Heart left ventricle (tissue), 16 donors: ENCODE measurements around the gene CAST. TPM values are rescaled to one million over a fixed set of nuclear protein-coding genes. Genes with fewer than 3 reads are reported as not detected.

ENCODE experiments used
- ATAC-seq, 4 donors: fragments of 200-7000 bp; cut with Tn5 transposase; one replicate each; pipeline ENCODE4 v1.9.1; 2020 to 2022; ENCODE audit warnings: moderate library complexity in 4 of 4, mild to moderate bottlenecking in 3 of 4, moderate number of reproducible peaks in 1 of 4
- DNase-seq, 5 donors: peaks; one replicate each; pipeline ENCODE4 v3.0.0-alpha.2; 2020
- H3K27ac ChIP-seq, 12 donors: fragments of 200-600 bp; sonication (generic) in 4 of 12; one replicate each; pipeline versions ENCODE4 v1.5.0 to v1.8.0; 2016 to 2022; ENCODE audit warnings: mild to moderate bottlenecking in 2 of 12
- H3K27me3 ChIP-seq, 9 donors: fragments of 200-600 bp; sonication (generic) in 2 of 9; one replicate each; pipeline versions ENCODE4 v1.5.1 to v1.8.0; 2016 to 2022; ENCODE audit warnings: mild to moderate bottlenecking in 3 of 9
- H3K36me3 ChIP-seq, 9 donors: fragments of 200-600 bp; sonication (generic) in 2 of 9; one replicate each; pipeline versions ENCODE4 v1.5.0 to v1.8.0; 2018 to 2022; ENCODE audit warnings: mild to moderate bottlenecking in 2 of 9
- H3K4me1 ChIP-seq, 12 donors: fragments of 200-600 bp; sonication (generic) in 4 of 12; one replicate each; pipeline versions ENCODE4 v1.5.0 to v1.8.0; 2016 to 2022; ENCODE audit warnings: mild to moderate bottlenecking in 3 of 12
- H3K4me3 ChIP-seq, 12 donors: fragments of 200-600 bp; sonication (generic) in 4 of 12; one replicate each; pipeline versions ENCODE4 v1.5.0 to v1.8.0; 2017 to 2022; ENCODE audit warnings: mild to moderate bottlenecking in 9 of 12, moderate library complexity in 4 of 12
- H3K9me3 ChIP-seq, 12 donors: fragments of 200-600 bp; sonication (generic) in 4 of 12; one replicate each; pipeline versions ENCODE4 v1.5.0 to v1.8.0; 2016 to 2022; ENCODE audit warnings: mild to moderate bottlenecking in 1 of 12
- POLR2A ChIP-seq, 2 donors: fragments of 450-650 bp; IDR thresholded peaks; one replicate each; pipeline ENCODE4 v1.6.1; 2017; ENCODE audit warnings: antibody characterized with exemption in 2 of 2, mild to moderate bottlenecking in 2 of 2, moderate library complexity in 2 of 2
- WGBS, 4 donors: extraction: QIAGEN DNeasy Blood & Tissue Kit in 2 of 4; methylation state at CpG; one replicate each; pipeline versions ENCODE4 v1.1.5 to v1.1.7; 2013 to 2018; 5-methylcytosine and 5-hydroxymethylcytosine counted together
- intact Hi-C, 10 donors: fragments of 100-400 bp; cut with DNase I; formaldehyde crosslinking; loops; one replicate each; pipeline versions ENCODE4 v1.11.1 to v1.14.2; 2022
- polyA plus RNA-seq, 2 donors: library from polyadenylated mRNA; stranded (reverse); fragments of 200-250 nt; gene quantifications; one replicate each; pipeline ENCODE4 v1.2.3, GENCODE V29; 2013
- total RNA-seq, 9 donors: library from RNA; depleted of rRNA in 2 of 9; stranded (reverse); fragments of >200 nt in 2 of 9; fragmentation: NEBNext Ultra II Directional in 3 of 9; extraction: Animal tissue kit (Norgen Biotek cat#: 25700) in 3 of 9; gene quantifications; one replicate each; pipeline versions ENCODE4 v1.1.0 to v1.2.4, GENCODE V29; 2016 to 2023
- TF ChIP-seq, protein P1 (sequence below), 12 donors: fragments of 200-600 bp; sonication (generic) in 4 of 12; IDR thresholded peaks; one replicate each; pipeline versions ENCODE4 v1.5.0 to v1.8.0; 2018 to 2022; ENCODE audit warnings: antibody characterized with exemption in 12 of 12, mild to moderate bottlenecking in 5 of 12
- donor health status: ischemic (EF 13 %, LVEDD 7.1; RV severe dilation, severe dysfunction).
- donor health status: healthy with polysubstance abuse.
- donor health status: DM: no; HTN: yes; CAD: no.
- donor health status: DM: no; HTN: no; CAD: no.
- donor health status: ischemic (EF 25% LVEDD 6.9; RV normal size, moderate dysfunction).
- donor health status: ischemic (EF 25% LVEDD 5.7; RV mildly dilated, moderate dysfunction).
- donor health status: healthy.
- donor health status: DM: yes; HTN: yes; CAD: no.
- donor health status: ischemic (EF 35%, LVEDD 5.7; RV mildly dilated, moderate dysfunction).
- donor health status: nonischemic (EF 11% LVEDD 7.7; RV severe dilation, severe dysfunction).
- donor health status: DM: yes; HTN: yes; CAD: no.
- donor health status: PGD.
- donor health status: ischemic (EF 29% LVEDD 5.4; RV normal size, mild dysfunction).
- donor health status: nonischemic (EF 23%, LVEDD 6.1; RV moderate dilation, normal function).

Gene CAST
- total and polyA plus RNA-seq, 11 donors: 179 to 748 (median 536) TPM

GRCh38 chr5:96625365-96625764 is 36.8 kb upstream of the CAST start:
- 60 to 69% (median 65%) methylated on average over 2 of the region's 2 CpGs for WGBS, 4 donors
- no peak overlapping the region for H3K4me3 ChIP-seq
- intact Hi-C loops: no loop called here
- no peaks in the 10 kb centered on the region for H3K9me3 ChIP-seq
- no peak overlapping the region for H3K27ac ChIP-seq
- TF ChIP-seq POLR2A (IDR thresholded peaks at IDR 0.05): no peak
- TF ChIP-seq, protein P1, sequence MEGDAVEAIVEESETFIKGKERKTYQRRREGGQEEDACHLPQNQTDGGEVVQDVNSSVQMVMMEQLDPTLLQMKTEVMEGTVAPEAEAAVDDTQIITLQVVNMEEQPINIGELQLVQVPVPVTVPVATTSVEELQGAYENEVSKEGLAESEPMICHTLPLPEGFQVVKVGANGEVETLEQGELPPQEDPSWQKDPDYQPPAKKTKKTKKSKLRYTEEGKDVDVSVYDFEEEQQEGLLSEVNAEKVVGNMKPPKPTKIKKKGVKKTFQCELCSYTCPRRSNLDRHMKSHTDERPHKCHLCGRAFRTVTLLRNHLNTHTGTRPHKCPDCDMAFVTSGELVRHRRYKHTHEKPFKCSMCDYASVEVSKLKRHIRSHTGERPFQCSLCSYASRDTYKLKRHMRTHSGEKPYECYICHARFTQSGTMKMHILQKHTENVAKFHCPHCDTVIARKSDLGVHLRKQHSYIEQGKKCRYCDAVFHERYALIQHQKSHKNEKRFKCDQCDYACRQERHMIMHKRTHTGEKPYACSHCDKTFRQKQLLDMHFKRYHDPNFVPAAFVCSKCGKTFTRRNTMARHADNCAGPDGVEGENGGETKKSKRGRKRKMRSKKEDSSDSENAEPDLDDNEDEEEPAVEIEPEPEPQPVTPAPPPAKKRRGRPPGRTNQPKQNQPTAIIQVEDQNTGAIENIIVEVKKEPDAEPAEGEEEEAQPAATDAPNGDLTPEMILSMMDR (IDR thresholded peaks at IDR 0.05): no peak
- no peaks in the 10 kb centered on the region for H3K27me3 ChIP-seq
- peaks cover 0 to 12% (median 4%) of the 10 kb centered on the region in 12 donors for H3K4me1 ChIP-seq
- DNase-seq (no peak), ATAC-seq (no peak)
- H3K36me3 ChIP-seq: no peaks in the 10 kb centered on the region

- 94 to 96% (median 94%) methylated on average over 2 of the region's 2 CpGs for WGBS, 4 donors
- no peak for TF ChIP-seq POLR2A (IDR thresholded peaks at IDR 0.05)
- TF ChIP-seq, protein P1 (IDR thresholded peaks at IDR 0.05): no peak
- Histone ChIP-seq H3K4me3 (no peak overlapping the region), H3K27ac (no peak overlapping the region), H3K9me3 (no peaks in the 10 kb centered on the region), H3K36me3 (no peaks in the 10 kb centered on the region), H3K4me1 (peaks cover 0 to 12% (median 4%) of the 10 kb centered on the region in 12 donors), H3K27me3 (no peaks in the 10 kb centered on the region)
- no peak for ATAC-seq
- intact Hi-C loops: no loop called here
- DNase-seq: no peak
Observed at GRCh38 chr5:96626956-96627355, 35.2 kb upstream of the CAST start.

DNA sequence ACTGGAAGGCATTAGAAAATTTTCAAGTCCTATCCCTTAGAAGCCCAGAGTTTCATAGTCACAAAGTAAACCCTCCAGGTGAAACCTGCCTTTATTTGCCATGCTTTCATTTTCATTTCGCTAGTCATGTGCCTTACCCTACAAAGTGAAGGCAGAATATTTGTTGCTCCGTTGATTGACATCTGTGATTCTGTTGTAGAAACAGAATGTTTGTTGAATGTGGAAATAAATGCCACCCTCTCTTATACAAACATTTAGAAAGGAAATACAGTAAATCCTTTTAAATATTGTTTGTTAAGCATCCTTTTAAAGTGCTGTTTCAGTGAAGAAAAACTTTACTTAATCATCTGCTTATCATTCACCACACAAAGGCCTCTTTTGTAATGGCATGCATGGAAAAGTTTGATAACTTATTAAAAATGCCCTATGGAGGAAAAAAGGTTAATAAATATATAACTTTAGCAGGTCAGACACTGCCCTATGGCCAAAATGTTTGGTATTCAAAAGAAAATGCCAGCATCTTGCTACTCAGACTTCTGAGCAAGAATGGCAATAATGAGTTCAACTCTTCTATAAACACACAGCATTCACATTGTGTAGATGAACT is 34.3 kb upstream of the CAST start:
- peaks cover 0 to 12% (median 4%) of the 10 kb centered on the region in 12 donors for H3K4me1 ChIP-seq
- H3K36me3 ChIP-seq: no peaks in the 10 kb centered on the region
- H3K27me3 ChIP-seq: no peaks in the 10 kb centered on the region
- no peaks in the 10 kb centered on the region for H3K9me3 ChIP-seq
- TF ChIP-seq POLR2A (IDR thresholded peaks at IDR 0.05): no peak
- TF ChIP-seq, protein P1 (IDR thresholded peaks at IDR 0.05): no peak
- ATAC-seq: no peak
- intact Hi-C loops: no loop called here
- H3K4me3 ChIP-seq: no peak overlapping the region
- no peak for DNase-seq
- WGBS, 4 donors: 93 to 97% (median 95%) methylated on average over 2 of the region's 2 CpGs
- H3K27ac ChIP-seq: no peak overlapping the region

DNA sequence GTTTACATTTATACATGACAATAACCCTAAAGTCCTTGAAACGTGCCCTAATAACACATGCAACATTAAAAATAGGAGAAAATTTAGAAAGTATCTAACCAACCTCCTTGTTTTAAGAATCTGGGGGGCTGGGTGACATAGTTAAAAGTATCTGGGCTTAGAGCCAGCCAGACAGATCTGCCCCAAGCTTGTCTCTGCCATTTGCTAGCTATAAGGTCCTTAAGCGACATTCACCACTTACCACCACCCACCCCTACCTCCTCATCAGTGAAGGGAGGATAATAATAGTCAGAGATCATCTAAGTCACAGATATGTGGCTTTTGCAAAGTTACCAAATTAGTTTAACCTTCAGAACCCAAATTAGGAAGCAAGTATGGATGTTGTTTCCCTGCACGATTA is 33.8 kb upstream of the CAST start:
- Histone ChIP-seq H3K27ac (no peak overlapping the region), H3K4me1 (peaks cover 0 to 13% (median 4%) of the 10 kb centered on the region in 12 donors), H3K4me3 (no peak overlapping the region), H3K9me3 (no peaks in the 10 kb centered on the region), H3K36me3 (no peaks in the 10 kb centered on the region), H3K27me3 (no peaks in the 10 kb centered on the region)
- no peak for TF ChIP-seq POLR2A (IDR thresholded peaks at IDR 0.05)
- TF ChIP-seq, protein P1 (IDR thresholded peaks at IDR 0.05): no peak
- DNase-seq: no peak
- WGBS, 4 donors: 83 to 87% (median 85%) methylated on average over 3 of the region's 3 CpGs
- ATAC-seq: no peak
- intact Hi-C loops: no loop called here
